ENCODE results near the gene ABHD15. TPM values are rescaled to one million over a fixed set of nuclear protein-coding genes. Genes with fewer than 3 reads are reported as not detected.

ABHD15 gene
- total RNA-seq, 1 experiment from 2014 or later, result 12.9 TPM

DNA sequence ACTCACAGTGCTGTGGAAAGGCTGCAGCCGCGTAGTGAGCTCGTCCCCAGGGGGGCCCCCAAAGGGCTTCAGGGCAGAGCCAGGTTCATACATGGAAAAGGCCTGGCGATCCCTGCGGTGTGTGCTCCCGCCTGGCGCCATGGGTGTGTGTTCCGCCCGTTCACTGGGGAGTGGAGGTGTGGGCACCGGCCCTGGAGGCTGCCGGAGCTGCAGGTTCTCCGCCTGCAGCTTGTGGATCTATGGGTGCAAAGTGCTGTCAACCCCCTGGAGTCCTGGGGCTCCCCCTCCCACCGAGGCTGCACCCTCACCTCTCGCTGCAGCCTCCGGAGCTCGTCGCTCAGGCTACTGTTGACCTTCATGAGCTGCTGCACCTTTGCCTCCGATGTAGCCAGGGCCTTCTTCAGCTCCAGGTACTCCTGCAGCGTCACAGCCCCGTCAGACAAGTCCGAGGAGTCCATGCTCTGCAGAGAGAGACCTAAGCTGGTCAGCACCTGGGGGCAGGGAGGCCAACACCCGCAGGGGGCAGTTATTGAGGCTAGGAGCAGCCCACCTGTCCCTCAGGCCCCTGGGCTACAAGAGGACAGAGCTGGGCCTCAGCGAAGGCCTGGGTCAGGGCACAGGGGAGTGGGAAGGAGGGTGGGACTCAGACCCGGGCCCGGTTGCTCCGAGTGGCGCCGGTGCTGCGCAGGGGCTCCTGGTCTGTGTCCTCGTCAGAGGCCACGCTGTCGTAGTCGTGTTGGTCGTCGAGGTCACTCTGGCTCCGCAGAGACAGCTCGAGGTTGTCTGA lies 9.6 kb upstream of the ABHD15 start:
- ChIA-PET CTCF (no interaction called here), POLR2A (ENCODE audit: unreplicated experiment) (no interaction called here)
- peak in 1 of 2 experiments; percentile 8 for DNase-seq
- intact Hi-C loops (cut with micrococcal nuclease; ENCODE audit: unreplicated experiment), result no loop called here
- Histone ChIP-seq H3K36me3 (ENCODE audit: low read depth) (no peaks in the 10 kb centered on the region), H4K20me1 (ENCODE audit: insufficient read depth) (no peaks in the 10 kb centered on the region), H3K4me2 (no peak overlapping the region), H3K4me3 (no peak overlapping the region), H3F3A (ENCODE audit: insufficient read depth, low read depth) (no peaks in the 10 kb centered on the region), H3K27me3 (ENCODE audit: insufficient read depth, low read depth) (no peaks in the 10 kb centered on the region), H3K9me2 (ENCODE audit: insufficient read depth) (no peaks in the 10 kb centered on the region), H3K79me2 (ENCODE audit: low read depth) (no peaks in the 10 kb centered on the region), H3K4me1 (replicated peaks; ENCODE audit: insufficient read depth) (no peaks in the 10 kb centered on the region), H3K9me3 (ENCODE audit: insufficient read depth, low read depth) (no peaks in the 10 kb centered on the region), H3K27ac (no peak overlapping the region), H2AFZ (no peak overlapping the region)
- no TSS peak for BruUV-seq (replicated peaks)
- TF ChIP-seq, protein P1, sequence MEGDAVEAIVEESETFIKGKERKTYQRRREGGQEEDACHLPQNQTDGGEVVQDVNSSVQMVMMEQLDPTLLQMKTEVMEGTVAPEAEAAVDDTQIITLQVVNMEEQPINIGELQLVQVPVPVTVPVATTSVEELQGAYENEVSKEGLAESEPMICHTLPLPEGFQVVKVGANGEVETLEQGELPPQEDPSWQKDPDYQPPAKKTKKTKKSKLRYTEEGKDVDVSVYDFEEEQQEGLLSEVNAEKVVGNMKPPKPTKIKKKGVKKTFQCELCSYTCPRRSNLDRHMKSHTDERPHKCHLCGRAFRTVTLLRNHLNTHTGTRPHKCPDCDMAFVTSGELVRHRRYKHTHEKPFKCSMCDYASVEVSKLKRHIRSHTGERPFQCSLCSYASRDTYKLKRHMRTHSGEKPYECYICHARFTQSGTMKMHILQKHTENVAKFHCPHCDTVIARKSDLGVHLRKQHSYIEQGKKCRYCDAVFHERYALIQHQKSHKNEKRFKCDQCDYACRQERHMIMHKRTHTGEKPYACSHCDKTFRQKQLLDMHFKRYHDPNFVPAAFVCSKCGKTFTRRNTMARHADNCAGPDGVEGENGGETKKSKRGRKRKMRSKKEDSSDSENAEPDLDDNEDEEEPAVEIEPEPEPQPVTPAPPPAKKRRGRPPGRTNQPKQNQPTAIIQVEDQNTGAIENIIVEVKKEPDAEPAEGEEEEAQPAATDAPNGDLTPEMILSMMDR (conservative IDR thresholded peaks at IDR 0.05), result no peak
- no peak for TF ChIP-seq EZH2 (IDR thresholded peaks at IDR 0.05; ENCODE audit: low read depth)

DNA sequence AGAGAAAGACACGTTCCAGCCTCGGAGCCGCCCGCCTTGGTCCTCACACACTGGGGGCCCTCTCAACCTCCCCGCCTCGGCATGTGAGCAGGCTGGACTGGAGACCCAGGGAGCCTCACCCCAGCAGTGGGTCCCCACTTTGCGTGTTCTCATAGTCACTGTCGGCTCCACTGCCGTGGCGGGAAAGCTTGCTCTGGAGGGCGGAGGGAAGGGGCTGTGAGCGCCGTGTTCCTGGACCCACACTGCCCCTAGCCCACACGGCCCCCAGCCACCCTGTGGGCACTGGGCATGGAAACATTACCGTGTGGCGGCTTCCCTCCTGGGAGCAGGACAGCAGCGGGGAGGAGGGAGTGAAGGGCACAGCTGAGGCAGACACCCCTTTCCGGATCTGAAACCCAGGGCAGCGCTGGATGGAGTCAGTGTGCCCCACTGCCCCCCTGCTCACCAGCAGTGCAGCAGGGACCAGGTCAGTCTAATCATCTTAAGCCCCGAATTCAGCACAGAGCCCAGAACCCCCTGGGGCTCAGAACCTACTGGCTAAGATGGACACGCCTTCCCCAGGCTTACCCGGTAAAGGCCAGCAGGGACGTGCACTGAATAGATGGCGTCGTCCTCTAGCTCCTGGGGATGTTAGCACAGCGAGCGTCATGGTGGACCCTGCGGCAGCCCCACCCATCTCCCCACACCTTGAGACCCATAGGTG lies 8.8 kb upstream of the ABHD15 start:
- Histone ChIP-seq H3K9me2 (ENCODE audit: insufficient read depth) (no peaks in the 10 kb centered on the region), H3K27me3 (ENCODE audit: insufficient read depth, low read depth) (no peaks in the 10 kb centered on the region), H3K4me2 (no peak overlapping the region), H2AFZ (no peak overlapping the region), H4K20me1 (ENCODE audit: insufficient read depth) (no peaks in the 10 kb centered on the region), H3K36me3 (ENCODE audit: low read depth) (no peaks in the 10 kb centered on the region), H3K27ac (no peak overlapping the region), H3F3A (ENCODE audit: insufficient read depth, low read depth) (no peaks in the 10 kb centered on the region), H3K4me3 (no peak overlapping the region), H3K79me2 (ENCODE audit: low read depth) (no peaks in the 10 kb centered on the region), H3K9me3 (ENCODE audit: insufficient read depth, low read depth) (no peaks in the 10 kb centered on the region), H3K4me1 (replicated peaks; ENCODE audit: insufficient read depth) (no peaks in the 10 kb centered on the region)
- peak in 1 of 2 experiments; percentile 13 for DNase-seq
- no peak for TF ChIP-seq EZH2 (IDR thresholded peaks at IDR 0.05; ENCODE audit: low read depth)
- TF ChIP-seq, protein P1 (conservative IDR thresholded peaks at IDR 0.05), result no peak
- POLR2A ChIA-PET (ENCODE audit: unreplicated experiment), result no interaction called here
- CTCF ChIA-PET, result no interaction called here
- BruUV-seq (replicated peaks), result no TSS peak
- intact Hi-C loops (cut with micrococcal nuclease; ENCODE audit: unreplicated experiment), result no loop called here

DNA sequence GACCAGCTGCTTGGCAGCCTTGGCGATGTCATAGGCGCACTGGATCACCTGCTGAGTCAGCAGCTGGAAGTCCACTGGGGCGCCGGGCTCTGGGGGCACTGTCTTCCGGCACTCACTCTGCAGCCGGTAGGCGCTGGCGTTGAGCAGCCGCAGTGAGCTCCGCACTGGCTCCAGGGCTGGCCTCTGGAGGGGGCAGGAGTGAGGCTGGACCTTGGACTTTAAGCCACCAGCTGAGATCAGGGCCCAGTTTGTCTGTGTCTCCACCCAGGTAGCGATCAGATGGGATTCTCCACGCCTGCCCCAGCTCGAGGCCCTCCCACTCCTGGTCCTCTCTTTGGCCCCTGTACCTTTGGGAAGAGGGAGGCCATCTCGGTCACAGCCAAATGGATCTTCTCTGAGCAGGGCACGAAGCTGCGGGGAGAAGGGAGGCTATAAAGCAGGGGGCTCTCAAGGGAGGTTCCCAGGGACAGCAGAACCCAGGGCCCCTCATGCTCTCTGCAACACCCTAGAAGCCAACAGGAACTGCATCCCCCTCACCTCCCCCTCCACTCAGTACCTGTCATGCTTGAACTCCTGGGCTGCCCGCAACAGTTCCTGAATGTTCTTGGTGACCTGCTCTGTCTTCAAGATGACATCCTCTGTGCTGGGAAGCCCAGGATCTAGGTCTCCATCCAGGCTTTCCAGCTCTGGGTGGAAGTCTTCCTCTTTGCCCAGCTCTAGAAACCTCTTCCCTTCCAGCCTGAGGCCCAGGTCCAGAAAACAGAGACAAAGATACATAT lies 8.1 kb upstream of the ABHD15 start:
- no peaks in the 10 kb centered on the region for H3K9me2 ChIP-seq (ENCODE audit: insufficient read depth)
- BruUV-seq (replicated peaks), result no TSS peak
- no peaks in the 10 kb centered on the region for H3K9me3 ChIP-seq (ENCODE audit: insufficient read depth, low read depth)
- no peak overlapping the region for H3K27ac ChIP-seq
- intact Hi-C loops (cut with micrococcal nuclease; ENCODE audit: unreplicated experiment), result no loop called here
- no peak for TF ChIP-seq EZH2 (IDR thresholded peaks at IDR 0.05; ENCODE audit: low read depth)
- TF ChIP-seq, protein P1 (conservative IDR thresholded peaks at IDR 0.05), result no peak
- peak in 1 of 2 experiments; percentile 15 for DNase-seq
- H3K36me3 ChIP-seq (ENCODE audit: low read depth), result no peaks in the 10 kb centered on the region
- H3K4me1 ChIP-seq (replicated peaks; ENCODE audit: insufficient read depth), result no peaks in the 10 kb centered on the region
- H3K4me3 ChIP-seq, result no peak overlapping the region
- ChIA-PET POLR2A (ENCODE audit: unreplicated experiment) (interaction anchor here (0.6 kb wide), 1 partner anchor 367 kb away, joined by 3 read pairs; no protein-coding TSS in a partner anchor), CTCF (interaction anchor here (0.7 kb wide), 1 partner anchor 17 kb away, joined by 3 read pairs; no protein-coding TSS in a partner anchor)
- H3K27me3 ChIP-seq (ENCODE audit: insufficient read depth, low read depth), result no peaks in the 10 kb centered on the region
- 0 out of 2 replicates have a peak, but pooled peaks cover 1% of the 10 kb centered on the region for H3F3A ChIP-seq (ENCODE audit: insufficient read depth, low read depth)
- no peak overlapping the region for H2AFZ ChIP-seq
- no peaks in the 10 kb centered on the region for H4K20me1 ChIP-seq (ENCODE audit: insufficient read depth)
- no peaks in the 10 kb centered on the region for H3K79me2 ChIP-seq (ENCODE audit: low read depth)
- H3K4me2 ChIP-seq, result no peak overlapping the region

Measured in PC-9 (cell line).